GM18502 (cell line): ENCODE measurements around the gene FMNL3.

Experiments
- ATAC-seq: cut with Tn5 transposase; IDR thresholded peaks from one replicate; pipeline ENCODE4 v1.9.1; 2021; ENCODE audit warnings: mild to moderate bottlenecking; ENCODE audit not compliant: unreplicated experiment, poor library complexity

The FMNL3 gene

DNA sequence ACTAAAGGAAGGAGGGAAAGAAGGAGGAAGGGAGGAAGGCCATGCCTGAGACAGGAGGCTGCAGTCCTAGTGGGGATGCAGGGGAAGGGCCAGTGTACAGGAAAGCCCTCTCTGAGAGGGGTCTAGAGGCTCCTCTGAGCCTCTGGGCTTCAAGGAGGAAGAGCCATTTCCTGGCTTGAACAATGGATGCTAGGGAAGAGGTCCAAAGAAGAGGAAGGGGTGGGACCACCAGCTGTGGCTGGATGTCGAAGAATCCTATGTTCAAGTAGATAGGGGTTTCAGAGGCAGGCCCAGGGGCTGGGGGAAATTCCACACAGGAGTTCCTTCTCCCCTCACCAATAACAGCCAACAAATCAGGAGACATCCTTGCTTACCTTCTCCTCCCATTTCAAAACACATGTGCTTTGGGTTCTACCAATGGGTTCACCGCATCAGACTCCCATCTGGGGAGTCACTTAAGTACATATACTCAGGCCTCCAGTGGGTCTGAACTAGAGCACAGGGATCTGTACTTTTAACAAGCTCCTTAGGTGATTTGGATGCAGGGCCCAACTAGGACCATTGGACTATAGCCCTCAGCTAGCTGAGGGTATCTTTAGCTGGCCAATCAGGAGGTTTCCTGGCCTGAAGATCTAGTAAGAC, 51.5 kb downstream of the FMNL3 start:
- no peak for ATAC-seq

DNA sequence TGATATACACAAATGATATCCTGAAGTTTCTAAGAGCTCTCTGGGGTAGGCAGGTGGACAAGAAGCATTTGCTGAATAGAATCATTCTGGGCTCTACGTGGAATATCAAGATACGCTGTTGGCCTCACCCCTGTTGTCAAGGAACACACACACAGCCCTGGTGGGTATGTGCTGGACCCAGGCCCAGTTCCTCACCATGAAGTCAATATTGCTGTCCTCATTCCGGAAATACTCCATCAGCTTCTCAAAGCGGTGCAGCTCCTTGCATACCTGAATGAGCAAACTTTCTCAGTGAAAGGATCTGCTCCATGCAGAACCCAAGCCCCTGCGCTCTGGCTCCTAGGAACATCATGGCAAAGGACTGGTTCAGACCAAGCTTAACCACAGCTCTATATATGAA, 52.5 kb downstream of the FMNL3 start:
- no peak for ATAC-seq

DNA sequence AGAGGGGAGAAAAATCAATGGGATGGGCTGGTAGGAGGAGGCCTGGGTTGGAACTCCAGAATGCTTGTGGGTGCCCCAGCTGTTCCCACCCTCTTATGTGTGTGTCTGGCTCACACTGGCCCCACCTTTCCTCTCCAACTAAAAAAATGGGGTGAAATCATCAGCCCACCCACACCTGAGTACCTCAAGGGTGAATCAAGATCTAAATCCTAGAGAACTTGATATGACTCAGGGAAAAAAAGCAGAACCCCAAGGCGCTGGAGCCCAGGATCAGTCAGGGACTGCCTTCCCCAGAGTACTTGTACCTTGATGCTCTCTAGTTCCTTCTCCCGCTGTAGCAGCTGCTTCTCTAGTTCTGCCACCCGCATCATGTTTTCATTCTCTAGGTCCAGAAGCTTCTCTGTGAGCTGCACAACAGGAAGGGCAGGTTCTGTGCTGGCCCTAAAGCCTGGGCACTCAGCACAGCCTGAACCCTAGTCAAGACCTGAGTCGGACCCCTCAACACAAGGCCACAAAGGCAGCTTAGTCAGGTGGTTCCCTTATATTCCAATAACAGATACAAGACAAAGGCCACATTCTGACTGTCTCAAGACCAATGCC, 54.2 kb downstream of the FMNL3 start:
- ATAC-seq: no peak

DNA sequence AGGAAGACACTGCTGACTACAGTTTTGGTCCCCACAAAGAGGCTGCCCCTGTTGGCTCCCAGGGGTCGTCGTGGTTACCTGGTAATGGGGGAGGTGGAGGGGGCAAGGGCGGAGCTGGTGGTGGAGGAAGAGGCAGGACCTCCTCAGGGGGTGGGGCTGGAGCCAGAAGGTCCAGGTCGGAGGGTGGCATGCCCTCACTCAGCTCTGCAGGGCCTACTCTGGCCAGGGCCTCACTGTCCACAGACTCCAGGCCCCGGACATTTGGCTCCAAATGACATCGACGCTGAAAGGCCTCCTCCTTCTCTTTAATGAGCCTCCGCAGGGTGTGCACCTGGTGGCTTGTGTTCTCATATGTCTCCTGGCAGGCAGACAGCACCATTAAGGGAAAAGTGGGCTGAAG, 55.4 kb downstream of the FMNL3 start:
- ATAC-seq: no peak

DNA sequence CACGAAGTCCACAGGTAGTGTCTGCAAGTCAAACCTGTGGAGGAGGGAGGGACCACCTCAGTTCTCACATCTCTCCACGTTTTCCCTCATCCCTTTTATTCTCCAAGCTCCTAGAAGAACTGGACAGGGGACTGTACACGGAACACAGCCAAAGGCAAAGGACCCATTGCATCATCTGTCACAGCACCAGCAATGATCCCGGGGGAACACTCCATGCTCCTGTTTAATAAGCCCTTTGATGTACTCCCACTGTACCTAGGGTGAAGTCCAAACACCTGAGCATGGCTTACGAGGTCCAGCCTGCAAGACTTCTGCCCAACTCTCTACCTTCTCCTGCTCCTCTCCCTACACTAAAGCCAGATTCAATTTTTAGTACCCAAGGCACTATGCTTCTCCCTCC, 57.3 kb downstream of the FMNL3 start:
- ATAC-seq: no peak

DNA sequence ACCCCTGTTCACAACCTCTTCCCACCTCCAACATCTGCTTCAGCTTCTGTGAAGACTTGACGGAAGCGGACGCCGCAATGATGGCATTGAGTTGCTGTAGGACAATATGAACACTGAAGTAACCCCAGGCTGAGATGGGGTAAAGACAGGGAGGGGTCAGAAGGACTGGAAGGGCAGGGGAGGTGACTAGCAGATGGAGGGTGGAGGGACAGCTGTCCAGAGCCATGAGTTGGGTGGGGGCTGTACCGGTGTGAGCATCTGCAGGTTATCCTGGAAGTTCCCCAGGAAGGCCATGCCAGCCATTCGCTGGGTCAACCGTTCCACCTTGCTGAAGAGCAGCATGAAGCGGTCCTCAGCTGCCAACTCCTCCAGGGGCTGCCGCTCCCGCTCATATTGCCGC, 57.8 kb downstream of the FMNL3 start:
- ATAC-seq: no peak

DNA sequence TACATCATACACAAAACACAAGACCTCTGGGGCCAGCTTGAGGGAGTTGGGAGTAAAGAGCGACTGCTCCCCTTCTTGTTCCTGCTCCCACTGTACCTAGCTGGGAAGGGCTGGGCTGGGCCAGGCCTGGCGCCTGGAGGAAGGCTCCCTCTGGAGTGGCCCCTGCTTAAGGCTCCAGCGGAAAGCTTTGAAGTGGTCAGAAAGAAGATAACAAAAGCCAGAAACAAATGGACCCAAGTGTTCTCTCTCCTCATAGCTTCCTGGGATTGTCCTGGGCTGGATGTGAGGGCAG, 58.5 kb downstream of the FMNL3 start:
- no peak for ATAC-seq

DNA sequence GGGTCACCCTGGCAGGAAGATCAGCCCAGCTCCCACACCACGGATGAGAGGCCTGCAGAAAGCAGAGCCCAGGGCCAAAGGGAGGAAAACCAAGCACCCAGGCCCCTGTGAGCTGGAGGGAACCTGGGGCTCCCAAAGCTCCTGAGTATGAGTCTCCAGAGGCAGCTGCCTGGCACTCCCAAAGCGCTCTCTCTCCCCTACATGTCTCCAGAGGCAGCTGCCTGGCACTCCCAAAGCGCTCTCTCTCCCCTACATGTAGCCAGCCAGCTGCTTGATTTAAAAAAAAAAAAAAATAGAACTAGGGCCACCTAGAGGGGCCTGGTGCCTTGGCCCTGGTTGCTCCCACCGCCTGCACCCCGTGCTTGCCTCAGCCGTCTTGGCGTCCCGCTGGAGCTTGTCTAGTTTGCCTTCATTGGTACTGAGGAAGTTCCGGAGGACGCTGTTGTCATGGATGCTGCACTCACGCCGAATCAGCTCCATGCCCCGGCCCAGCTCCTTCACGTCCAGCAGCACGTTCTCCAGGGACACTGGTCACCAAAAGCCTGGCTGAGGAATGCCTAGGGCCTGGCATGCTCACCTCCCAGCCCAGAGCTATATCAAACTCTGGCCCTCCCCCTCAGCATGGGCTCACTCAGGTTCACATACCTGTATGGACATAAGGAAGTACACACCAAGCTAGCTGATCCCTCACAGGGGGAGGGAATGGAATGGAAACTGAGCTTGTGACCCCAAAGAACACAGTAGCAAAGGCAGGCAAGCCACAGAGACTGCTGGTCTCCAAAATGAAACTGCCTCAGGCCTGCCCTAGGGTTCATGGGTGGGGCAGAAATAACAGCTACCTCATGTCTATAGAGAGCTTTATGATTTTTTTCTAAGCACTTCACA, 59.1 kb downstream of the FMNL3 start:
- no peak for ATAC-seq

DNA sequence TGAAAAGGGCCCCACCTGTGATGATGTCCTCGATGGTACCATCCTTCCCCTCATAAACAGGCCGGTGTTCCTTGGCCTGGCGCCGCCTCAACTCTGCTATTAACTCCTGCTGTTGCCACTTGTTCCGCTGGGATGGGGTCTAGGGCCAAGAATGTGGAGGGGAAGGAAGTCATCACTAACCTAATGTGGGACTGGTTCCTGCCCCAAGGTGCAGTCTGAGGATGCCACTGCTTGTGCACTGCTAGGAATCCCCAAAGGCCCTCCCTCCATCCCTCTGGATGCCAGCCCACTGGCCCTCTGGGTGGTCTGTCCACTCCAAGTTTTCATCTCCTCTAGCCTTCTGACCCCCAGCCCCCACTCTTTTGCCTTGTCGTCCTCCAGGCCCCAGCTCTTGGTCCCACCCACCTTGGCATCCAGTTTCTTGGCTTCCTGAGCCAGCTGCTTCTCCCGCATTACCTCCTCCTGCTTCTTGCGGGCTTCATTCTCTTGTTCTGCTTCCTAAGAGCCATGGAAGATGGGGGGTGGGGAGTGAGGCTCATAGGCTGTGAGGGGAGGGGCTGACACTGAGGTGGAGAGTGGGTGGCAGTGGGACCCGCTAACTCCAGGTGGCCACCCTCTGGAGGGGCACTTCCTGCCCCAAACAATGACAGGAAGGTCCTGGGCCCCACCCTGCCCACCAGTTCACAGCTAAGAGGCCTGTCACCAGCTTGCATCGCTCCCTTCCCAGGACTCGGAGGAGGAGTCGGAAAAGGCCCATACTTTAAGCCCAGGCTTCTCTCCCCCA, 60.1 kb downstream of the FMNL3 start:
- ATAC-seq: no peak

DNA sequence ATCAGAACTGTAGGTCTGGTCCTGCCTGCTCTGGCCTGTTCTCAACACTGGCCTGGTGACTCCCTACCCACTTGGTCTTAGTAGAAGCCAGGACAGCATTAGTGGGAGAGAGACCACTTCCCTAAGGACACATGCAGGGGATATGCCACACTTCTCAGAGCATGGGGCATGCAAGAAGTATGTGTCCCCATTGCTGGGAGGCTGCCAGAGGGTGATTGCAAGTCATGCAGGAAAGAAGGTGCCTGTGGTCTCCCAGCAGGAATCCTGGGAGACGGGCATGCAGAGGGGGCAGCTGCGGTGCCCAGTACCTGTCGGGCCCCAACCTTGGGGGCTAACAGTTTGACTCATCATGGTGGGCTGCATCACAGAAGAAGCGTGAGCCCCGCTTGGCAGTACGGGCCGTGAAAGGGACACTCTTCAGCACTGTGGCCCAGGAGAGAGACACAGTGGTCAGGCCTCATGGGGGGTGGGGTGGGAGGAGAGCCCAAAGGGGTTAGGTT, 60.8 kb downstream of the FMNL3 start:
- no peak for ATAC-seq

DNA sequence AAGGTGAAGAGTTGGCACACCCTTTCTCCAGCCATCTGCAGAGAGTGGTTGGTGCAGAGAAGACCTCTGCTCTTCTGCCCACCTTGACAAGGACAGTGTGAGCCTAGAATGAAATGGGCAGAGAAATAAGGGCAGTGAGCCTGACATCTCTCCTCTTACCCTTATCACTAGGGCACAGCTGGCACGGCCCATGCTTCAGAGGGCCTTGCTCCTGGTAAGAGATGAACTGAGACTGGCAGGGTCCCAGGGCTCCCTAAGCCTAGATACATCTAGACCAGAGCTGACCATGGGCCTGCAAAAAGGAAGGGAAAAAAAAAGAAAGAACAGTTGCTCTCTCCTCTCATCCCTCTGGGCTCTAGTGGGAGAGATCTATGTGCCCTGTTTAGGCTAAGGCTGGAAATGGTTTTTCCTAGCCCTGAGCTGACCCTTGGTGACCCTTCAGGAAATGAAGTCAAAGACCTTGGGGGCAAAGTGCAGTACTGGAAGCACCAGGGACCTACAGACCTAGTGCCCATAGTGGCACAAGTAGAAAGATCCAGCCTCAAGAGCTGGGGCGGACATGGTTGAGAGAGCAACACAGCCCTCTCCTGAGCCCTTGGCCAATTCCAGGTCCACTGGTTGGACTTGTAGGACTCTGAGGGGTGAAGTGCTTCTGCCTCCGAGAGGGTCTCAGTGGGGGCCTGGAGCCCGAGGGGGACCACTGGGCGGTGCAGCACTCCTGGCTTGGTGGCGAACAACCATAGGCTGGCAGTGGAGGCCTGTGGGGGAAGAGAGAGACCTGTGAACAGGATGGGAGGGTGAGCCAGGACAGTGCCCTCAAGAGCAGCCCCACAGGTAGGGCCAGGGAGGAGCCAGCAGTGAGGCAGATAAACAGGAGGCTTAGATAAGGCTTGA, 61.8 kb downstream of the FMNL3 start:
- ATAC-seq: no peak

DNA sequence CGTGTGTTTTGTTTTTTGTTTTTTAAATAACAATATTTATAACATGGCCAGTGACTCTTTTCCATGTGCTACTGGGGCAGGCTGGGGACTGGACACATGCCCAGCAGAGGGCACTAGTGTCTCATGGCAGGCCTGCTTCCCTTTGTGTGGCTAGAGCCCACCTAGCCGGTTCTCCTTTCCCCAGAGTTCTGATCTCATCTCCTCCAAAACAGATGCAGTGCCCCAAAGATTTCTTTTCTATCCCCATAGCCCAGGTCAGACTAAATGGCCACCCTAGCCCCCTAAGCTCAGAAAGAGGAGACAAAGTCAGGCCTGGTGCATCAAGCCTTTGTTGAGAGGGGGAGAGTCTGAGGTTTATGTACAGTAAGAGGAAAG, 62.6 kb downstream of the FMNL3 start:
- ATAC-seq: no peak

DNA sequence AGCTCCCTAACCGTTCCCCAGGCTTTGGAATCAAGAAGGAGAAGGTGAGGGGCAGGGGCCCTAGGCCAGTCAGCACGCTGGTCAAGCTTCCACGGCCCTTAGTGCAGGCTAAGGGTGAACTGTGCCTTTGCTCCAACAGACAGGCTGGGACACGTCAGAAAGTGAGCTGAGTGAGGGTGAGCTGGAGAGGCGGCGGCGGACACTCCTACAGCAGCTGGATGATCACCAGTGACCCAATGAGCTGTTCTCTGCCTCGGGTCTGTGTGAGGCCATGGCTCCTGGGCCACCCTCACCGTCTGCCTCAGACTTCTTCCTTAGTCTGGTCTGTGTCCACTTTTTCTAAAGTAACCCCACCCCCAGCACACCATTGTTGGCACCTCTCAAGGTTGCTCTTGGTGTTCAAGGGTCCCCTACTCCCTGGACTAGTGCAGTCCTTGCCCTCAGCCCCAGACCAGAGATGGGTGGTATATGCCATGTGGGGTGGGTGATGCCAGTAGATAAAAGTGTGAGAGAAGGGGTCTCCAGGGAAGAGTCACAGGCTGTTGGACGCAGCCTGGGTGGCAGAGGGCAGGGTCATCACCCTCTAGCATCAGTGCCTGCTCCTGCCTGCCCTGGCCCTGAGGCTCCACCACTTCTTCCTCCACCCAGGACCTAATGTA, 63.1 kb downstream of the FMNL3 start:
- ATAC-seq: no peak

DNA sequence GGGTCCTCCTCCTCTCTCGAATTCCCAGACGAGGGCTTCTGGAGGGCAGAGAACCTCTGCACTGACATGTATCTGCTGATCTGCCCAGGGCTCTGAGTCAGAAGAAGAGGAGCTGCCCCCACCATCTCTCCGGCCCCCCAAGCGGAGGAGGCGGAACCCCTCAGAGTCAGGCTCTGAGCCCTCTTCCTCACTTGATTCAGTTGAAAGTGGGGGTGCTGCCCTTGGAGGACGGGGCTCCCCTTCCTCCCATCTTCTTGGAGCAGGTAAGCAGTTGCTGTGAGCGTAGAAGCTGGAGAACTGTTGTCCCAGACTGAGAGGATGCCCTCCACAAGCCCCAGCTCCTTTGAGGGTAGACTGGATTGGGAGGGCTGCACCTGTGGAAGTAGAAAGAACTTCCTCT, 64.1 kb downstream of the FMNL3 start:
- ATAC-seq: no peak

DNA sequence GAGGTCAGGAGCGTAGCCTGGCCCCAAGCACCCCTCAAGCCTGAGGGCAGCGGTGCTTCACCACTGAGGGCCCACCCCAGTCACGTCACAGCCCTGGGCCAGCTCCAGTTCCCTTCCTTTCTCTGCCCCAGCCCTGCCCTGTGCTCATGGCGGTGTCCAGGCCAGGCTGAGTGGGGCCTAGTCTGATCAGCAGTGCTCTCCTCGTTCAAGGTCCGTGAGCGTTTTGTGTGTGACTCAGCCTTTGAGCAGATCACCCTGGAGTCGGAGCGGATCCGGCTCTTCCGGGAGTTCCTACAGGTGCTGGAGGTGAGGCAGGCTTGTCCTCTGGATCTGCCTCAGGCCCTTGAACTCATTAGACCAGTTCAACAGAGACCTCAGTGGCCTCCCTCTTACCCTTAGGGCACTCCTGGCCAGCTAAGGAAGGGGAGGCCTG, 64.8 kb downstream of the FMNL3 start:
- no peak for ATAC-seq

DNA sequence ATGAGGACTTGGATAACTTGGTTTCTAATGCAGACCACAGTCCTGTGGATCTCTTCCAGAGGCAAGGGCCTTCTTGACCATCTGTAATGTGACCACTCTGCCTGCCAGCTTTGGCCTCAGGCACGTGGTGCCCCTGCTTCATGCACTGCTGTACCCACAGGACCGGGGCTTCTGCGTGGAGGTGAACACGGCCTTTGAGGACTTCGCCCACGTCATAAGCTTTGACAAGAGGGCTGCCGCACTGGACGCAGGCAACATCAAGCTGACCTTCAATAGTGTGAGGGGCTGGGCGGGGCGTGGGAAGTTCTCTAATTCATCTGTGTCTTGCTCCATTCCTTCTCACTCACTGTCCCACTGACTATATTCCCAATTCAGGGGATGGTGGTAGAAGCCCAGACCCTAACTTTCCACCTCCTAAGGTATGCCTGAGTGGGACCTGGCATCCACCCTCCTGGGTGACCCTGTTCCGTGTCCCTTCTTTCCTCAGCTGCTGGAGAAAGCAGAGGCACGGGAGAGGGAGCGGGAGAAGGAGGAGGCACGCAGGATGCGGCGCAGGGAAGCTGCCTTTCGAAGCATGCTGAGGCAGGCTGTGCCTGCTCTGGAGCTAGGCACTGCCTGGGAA, 65.3 kb downstream of the FMNL3 start:
- ATAC-seq: no peak

DNA sequence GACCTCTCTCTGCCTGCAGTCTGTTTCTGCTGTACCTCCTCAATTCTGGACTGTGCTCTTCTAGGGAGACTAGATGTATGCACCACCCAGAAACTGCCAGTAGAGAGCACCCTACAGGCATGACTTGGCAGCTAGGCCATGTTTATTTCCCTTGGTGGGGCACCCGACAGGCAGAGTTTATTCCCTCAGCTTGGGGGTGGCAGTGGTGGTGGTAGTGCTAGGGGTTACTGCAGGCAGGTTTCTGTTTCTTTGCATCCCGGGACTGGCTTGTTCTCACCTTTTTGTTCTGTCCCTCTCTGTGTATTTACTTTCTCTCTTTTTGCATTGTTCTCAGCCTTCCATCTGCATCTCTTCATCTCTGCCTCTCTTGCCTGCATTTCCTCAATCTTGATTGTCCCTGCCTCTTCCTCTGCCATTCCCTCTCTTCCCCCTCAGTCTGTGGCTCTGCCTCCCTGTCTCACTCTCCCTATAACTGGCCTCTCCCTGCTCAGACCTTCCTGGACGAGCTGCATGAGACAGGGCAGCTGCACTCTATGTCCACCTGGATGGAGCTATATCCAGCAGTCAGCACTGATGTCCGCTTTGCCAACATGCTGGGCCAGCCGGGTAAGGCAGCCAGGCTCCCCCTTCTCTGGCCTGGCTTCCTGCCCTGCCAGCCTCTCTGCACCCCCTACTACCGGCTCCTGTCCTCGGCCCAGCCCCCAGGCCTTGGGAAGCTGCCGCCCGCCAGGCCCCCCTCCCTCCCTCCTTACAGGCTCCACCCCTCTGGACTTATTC, 70.0 kb downstream of the FMNL3 start:
- ATAC-seq: no peak

DNA sequence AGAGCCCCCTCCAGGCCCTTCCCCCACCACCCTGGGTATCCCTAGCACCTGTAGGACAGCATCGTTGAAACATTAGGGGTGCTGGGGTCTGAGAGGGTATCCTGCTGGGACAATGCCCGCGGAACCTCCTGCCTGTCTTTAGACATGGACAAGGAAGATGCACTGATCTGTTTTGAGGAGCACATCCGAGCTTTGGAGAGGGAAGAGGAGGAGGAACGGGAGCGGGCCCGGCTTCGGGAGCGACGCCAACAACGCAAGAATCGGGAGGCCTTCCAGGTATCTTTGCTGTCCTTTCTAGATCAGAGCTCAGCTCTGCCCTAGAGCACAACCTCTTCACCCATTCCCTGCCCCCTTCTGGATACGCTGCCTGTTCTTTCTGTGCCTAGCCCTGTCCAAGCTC, 70.6 kb downstream of the FMNL3 start:
- no peak for ATAC-seq
